Left hindlimb (tissue), 1 donor: ENCODE results near the gene UMODL1.
A peak's percentile ranks its signal among the peaks of the same experiment; 100 is the strongest.

Experiments used
- DNase-seq: peaks from one replicate; pipeline ENCODE4 v3.0.0-alpha.2; 2018

The UMODL1 gene

DNA sequence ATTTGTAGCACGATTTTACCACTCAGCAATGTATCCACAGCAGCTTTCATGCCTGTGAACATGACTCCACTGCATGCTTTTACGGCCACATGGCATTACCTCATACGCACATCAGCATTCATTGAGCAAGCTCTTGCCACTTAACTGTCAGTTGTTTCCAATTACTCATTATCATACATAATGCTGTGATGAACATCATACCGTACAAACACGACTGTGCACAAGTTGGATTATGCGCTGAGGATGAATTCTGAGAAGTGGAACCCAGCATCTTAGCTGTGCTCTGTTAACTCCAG is 9.6 kb downstream of the UMODL1 start:
- DNase-seq = no peak

DNA sequence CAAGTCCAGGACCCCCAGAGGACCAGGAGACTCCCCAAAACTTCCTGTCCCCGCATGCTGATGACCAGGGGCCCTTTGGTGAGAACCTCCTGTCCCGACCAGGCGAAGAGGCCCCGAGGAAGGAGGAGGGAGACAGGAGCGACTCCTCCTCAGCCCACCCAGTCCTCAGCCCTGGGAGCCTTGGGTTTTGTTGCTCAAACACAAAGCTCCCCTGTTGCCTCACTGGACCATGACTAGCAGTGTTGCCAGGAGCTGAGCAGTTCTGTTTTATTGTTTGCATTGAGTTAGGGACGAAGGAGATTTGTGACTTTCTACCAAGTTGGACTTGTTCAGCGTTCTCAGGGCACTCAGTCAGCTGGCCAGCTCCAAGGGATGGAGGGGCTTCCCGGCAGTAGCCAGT is 10.0 kb downstream of the UMODL1 start:
- DNase-seq = no peak

DNA sequence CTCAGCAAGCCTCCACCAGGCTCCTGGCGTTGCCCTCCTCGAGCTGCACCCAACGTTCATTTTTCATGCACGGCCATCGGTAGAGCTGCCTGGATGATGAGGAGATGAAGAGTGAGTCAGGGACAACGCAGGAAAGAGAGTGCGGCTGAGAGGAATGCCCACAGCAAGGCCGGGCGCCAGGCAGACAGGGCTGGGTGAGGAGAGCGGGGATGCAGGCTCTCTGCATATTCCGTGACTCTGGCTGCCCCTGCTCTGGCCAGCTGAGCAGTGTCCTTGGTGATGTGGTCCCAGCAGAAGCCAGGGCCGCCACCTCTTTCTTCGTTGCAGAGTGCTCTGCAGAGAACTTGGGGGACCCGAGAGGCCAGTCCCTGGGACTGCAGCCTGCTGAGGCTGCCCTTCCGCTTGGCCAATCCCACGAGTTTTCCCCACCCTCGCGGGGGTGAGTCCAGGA is 10.8 kb downstream of the UMODL1 start:
- DNase-seq = no peak

DNA sequence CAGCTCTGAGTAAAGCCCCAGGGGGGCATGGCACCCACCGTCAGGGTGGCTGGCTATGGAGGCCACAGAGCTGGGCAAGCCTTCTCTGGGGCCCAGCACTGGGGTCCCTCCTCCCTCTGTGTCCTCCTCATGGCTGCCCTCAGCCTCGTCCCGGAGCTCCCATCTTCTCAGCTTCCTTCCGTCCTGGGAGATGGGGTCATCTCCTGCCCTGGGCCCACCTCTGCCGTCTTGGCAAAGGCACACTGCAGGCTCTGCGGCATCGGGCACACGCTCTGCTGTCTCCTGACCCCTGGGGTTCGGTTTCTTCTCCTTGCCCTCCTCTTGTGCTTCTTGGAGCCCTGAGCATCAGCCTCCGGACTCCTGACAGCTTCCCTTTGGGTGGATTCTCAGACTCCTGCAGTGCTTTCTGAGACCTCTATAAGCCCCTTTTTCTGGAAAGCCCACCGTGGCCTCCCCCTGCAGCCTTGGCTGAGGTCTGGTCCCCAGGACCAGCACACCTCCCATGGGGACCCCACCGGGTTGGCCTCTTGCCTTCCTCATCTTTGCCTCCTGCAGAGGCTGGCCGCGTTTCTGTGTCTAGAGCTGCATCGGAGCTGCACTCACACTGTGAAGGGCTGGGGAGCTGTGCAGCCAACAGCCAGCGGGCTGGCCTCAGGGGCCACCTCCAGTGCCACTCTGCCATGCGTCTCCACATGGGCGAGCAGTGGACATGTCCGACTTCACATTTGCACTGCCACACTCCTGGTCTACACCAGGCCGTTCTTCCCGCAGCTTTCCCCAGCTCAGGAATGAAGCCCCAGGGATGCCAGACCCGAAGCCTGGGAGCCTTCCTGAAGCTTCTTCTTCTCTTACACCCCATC is 11.6 kb downstream of the UMODL1 start:
- no peak for DNase-seq

DNA sequence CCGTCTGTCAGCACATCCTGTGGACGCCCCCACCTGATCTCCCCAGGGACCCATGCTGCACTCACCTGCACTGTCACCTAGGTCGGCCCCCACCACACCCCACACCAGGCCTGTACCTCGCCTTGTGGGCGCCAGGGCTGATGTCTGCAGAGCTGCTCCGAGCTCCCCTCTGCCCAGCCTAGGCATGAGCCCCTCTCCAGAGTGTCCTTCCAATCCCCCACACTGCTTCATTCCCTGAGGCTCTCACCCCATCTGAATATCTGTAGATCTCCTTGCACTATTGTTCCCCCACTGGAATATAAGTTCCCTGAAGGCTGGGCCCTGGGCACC is 12.2 kb downstream of the UMODL1 start:
- no peak for DNase-seq

DNA sequence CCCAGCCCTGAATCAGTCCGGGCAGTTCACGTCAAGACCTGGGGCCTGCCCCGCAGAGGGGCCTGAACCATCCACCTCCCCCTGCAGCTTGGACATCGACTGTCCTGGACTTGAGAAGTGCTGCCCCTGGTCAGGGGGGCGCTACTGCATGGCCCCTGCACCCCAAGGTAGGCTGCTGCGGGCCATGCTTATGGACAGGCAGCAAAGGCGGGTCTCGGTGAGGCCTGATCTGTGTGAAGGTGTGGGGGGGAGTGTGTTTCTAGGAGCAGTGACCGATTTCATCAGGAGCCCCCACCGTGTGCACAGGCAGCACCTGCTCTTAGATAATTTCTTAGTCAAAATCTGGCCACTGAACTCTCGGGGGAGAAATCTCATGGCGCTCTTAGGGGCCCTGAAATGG is 13.0 kb downstream of the UMODL1 start:
- no peak for DNase-seq

DNA sequence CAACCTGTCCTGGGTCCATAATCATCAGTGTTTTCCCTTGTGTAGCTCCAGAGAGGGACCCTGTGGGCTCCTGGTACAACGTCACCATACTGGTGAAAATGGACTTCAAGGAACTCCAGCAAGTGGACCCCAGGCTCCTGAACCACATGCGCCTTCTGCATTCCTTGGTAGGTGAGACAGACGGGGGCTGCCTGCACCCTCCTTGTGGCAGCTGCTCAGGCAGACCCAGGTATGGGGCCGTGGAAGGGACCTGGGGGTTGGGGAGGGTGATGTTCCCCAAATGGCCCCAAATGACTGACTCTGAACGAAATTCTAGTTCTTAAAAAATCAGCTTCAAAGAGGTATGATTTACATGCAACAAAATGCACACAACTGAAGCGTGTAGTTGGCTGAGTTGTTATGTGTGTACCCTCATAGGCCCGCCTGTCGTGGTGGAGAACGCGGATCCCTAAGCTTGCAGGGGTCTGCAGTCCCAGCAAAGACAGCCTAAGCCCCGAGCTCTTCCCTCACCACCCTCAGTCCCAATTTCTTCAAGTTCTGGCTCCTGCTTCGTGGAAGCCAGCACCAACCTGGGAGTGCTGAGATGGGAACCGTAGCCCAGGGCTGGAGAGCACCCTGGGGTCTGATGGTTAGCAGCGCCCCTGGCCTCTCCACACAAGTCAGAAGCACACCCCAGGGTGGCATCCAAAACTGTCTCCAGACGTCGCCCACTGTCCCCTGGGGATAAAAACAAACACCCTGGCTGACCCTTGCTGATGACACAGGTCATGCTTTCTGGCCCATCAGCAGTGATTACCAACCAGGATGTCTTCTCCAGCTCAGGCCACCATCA is 14.3 kb downstream of the UMODL1 start:
- no peak for DNase-seq

DNA sequence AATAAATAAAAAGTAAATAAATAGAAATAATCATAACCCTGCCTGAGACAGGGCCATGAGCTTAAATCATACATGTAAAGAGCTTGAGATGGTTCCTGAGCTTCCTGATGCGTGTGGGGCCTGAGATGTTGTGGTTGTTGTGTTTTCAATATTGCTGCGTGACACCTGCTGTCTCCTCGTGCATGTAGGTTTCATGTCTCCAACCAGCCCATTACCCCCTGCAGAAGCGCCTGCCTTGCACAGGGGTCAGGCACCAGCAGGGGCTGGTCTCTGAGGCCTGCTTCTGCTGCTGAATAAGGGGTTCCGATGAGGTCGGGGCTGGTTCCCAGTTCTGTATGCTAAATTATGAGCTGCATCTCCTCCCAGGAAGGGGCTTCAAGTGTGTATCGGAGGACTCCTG is 15.9 kb downstream of the UMODL1 start:
- DNase-seq = no peak

DNA sequence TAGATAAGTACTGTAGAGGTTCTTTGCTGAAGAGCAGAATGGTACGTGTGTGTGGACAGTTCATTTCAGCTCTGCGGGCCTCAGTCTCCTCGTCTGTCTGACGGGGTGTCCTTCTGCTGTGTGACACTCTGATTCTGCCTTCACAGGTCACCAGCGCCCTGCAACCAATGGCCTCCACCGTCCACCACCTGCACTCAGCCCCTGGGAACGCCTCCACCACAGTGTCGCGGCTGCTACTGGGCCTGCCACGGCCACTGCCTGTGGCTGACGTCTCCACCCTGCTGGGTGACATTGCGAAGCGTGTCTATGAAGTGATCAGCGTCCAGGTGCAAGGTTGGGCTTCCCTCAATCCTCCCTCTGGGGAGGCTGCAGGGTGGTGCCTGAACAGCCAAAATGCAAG is 17.0 kb downstream of the UMODL1 start:
- no peak for DNase-seq

DNA sequence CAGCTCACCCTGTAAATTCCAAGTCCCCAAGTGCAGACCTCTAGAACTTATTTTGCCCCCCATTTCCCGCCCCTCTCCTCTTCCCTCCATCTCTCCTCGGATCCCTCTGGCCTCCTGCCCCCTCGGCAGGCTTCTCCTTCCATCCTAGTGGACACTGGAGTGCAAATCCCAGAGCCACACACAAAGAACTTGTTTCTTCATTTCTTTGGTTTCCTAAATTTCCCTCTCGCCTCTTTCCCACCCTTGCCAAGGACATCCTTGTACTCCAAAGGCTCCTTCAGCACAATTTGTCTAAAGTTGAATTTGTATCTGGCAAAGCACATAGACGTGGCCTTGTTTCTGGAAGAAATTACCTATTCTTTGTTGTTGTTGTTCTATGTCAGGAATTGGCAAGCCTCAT is 17.5 kb downstream of the UMODL1 start:
- no peak for DNase-seq

DNA sequence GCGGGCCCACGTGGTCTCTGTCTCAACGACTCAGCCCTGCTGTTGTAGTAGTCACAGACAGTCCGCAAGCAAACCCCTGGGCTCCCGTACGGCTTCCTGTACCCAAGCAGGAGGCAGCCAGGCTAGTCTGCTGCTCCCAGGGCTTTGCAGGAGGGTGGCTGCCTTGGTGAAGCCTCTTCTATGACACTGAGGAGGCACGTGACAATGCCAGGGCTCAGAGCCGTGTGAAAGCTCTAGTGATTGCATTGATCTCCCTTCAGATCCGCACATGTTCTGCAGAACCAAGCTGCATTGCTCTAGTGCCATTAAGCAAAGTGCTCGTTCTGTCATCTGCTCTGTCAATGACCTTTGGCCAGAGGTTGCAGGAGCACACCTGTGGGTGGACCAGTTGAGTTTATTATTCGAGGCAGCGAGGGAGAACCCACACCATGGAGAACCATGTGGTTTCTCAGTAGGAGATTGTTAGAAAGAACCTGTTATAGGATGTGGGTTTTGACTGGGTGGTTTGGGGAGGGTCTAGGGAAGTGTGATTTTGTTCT is 18.0 kb downstream of the UMODL1 start:
- DNase-seq = no peak

DNA sequence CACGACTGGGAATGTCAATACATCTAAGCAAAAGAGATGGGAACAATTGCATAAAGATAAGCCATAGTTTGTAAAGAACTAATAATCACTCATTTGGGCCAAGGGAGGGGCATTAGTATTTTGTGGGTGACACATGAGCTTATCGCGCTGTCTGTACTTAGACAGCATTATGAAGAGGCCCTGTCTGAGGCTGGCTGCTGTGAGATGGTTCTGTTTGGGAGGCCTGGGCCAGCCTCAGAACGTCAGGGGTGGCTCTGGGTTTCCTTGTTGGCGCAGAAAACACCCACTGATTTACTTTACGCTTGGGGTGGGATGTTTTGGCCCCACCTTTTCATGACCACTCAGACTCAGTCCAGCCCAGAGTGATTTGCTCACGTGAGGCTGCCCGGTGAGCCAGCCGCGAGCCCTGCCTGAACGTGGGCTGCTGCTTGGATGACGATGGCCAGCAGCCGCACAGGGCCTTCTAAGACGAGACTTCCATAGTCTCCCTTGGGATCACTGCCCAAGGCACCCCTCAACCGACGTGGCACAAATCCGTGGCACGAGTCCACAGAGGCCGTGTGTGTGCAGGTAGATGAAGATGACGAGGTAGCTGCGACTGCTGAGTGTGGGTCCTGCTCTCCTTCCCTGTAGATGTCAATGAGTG is 18.7 kb downstream of the UMODL1 start:
- no peak for DNase-seq

DNA sequence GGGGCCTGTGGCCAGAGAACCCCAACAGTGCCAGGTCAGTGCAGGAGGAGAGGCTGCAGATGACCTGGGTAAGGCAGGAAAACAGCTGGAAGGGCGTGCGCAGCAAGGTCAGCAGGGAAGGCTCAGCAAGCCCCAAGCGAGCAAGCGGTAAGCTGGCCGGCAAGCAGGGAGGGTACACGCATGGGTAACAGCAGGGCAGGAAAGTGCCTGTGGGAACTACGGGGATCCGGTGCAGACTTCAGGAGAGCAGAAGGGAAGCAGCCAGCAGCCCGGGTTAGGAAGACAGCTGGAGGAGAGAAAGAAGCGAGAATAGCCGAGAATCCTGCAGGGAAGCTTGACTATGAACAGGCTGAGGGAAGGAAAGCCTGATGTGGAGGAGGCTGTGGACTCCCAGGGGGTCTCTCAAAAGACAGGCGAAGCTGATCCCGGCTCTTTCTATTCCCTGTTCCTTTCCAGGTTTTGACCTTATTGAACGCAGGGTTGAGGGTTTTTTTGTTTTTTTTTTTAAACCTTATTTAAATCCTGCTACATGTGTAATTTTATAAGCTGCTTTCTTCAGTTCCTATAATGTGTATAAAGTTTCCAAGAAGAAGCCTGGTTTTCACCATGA is 20.9 kb downstream of the UMODL1 start:
- no peak for DNase-seq

DNA sequence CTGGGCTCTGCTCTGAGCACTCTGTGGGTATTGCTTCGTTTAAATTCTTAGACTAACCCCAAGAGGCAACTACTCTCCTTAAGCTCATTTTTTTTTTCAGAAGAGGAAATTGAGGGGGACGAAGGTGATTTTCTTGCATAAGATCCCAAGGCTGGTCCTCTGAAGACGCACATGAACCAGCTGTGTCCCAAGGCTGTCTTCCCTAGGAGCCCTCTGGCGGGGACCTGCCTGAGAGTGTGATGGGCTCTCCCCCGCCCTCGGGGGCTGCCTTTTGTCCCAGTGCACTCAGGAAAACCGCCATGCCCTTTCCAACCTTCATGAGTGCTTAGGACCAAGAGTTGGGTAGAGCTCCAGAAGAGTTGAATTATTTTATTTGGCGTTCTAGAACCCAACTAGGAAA is 21.7 kb downstream of the UMODL1 start:
- no peak for DNase-seq

DNA sequence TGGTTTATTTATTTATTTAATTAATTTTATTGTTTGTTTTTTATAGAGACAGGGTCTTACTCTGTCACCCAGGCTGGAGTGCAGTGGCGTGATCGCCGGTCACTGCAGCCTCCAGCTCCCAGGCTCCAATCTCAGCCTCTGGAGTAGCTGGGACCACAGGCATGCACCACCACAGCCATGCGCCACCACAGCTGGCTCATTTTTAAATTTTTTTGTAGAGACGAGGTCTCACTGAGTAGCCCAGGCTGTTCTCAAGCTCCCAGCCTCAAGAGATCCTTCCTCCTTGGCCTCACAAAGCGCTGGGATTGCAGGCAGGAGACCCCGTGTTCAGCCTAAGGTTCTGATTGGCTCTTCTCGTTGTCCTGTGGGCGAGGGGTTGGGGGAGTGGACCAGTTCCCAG is 22.1 kb downstream of the UMODL1 start:
- no peak for DNase-seq

DNA sequence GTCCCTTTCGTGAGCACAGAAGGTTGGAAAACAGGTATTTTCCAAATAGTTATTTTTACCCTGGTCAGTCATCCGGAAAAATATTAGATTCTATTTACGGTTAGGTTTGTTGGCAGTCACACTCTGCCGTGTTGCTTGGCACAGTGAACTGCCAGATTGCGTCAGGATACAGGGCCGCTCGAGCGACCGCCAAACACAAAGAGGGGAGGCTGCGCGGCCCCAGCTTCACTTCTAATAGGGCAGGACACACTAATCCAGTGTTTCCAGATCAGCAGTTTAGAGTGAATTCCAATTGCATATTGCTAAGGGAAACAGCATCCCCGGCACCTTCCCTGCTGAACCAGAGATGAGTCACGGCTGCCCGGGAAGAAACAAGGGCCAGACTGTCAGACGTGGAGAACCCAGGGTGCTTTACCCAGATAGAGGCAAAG is 22.9 kb downstream of the UMODL1 start:
- DNase-seq = peak; percentile 76

DNA sequence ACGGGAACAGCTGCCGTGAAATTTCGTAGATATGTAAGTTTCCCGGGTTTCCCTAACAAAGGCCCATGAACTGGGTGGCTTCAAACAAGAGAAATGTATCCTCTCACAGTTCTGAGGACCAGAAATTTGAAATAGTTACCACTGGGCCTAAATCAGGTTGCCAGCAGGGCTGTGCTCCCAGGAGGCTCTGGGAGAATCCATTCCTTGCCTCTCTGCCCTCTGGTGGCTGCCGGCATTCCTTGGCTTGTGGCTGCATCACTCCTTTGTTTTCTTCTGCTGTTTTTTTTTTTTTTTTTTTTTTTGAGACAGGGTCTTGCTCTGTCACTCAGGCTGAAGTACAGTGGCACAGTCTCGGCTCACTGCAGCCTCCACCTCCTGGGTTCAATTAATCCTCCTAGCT is 23.7 kb downstream of the UMODL1 start:
- DNase-seq = no peak

DNA sequence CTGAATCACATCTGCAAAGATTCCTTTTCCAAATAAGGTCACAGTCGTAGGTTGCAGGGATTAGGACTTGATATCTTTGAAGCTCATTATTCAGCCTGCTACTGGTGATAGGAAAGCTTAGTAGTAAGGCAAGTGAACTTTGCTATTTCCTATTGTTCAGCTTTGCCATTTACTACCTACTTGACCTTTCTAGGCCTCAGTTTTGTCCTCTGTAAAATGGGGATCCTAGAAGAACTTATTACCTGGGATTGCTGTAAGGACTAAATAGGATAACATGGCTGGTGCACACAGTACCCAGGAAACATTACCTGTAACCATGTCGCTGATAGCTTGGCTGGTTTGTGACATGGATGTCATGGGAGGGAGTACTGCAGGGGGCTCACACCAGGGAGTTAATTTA is 24.5 kb downstream of the UMODL1 start:
- no peak for DNase-seq

DNA sequence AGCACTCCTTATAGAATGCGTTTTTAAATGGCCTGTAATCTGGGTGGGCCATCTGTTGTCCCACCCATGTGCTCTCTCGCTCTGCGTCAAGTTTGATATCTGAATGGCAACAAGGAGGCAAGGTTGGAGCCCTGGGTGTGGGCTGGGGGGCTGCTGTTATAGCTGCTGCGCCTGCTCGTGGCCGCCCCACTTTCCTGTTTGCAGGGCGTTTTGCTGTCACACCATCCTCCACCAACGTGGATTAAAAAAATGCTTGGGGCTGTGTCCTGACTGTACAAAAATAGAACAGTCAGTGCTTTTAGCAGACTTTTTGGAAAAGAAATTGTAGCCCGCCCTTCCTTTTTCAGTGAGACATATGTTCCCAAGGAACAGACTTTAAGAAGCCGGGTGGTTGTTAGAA is 25.4 kb downstream of the UMODL1 start:
- no peak for DNase-seq

DNA sequence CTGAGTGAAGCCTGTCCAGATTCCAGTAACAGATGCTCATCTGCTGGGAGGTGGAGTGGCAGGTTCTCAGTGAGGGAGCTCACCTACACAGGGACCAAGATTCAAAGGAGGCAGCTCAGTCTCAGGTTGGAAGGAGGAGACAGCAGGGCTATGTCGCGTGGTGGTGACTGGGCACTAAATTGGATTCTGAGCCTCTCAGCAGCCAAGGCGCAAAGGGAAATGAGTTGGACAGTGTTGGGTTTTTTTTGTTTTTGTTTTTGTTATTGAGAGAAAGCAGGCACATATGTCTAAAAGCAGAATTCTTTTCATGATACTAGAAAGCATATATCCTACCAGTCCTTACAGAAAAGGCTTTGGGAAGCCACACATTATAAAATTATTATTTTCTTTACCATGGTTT is 26.2 kb downstream of the UMODL1 start:
- DNase-seq = no peak

DNA sequence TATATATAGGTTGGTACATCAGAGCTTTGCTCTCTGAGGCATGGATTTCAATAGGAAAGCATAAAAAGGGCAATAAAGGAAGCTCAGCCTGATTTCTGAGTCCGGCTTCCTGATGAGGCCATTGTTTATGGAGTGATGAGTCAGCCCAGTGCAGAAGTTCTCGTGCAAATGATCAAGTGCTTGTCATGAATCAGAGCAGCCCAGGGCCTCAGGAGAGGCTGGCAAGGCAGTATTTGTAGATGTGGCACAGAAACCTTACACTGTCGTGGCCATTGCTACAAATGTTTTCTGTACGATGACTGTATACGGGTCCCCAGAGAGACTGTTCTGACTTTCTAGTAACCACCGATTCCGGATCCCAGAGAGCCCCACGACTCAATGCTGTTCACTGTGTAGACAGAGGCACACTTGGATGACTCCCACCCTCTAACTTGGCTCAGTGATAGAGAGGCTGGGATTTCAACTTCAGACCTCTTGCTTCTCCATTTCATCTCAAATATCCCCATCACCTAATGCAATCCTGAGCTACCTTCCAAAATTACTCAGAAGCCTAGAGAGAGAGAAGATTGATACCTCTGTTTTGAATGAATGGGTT is 26.8 kb downstream of the UMODL1 start:
- DNase-seq = no peak

DNA sequence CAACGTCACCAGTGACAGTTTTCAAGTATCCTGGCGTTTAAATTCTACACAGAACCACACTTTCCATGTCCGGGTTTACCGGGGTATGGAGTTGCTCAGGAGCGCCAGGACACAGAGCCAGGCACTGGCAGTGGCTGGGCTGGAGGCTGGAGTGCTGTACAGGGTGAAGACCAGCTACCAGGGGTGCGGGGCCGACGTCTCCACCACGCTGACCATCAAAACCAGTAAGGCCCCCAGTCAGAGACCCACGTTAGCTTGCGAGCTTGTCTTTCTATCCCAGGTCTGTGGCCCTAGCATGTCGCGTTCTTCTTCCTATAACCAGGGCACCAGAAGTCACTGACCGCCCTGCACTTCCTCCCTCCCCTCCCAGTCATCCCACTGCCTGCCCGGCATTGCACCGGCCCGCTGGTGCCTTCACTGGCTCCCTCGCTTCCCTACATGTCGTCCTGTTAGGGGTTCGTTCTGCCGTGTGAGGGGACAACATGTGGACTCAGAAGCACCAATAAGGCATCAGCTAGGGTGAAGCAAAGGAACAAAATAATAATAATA is 27.9 kb downstream of the UMODL1 start:
- no peak for DNase-seq

DNA sequence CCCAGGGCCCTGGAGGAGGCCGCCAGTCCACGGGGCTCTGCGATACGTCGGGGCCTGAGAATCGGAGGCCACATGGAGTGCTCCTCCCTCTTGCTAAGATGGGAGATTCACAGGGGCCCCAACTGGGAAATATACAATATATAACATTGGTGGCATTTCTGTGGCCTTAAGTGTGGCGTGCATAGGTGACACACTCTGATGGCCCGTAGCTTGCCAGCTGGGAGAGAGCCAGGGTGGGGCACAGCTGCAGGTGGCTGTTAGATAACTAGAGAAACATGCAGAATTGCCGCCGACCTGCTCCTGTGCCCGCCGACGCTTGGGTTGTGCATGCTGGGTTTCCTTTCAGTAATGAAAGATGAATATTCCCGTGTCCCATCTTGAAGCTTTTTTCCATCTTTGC is 30.1 kb downstream of the UMODL1 start:
- DNase-seq = no peak
